Fibroblast of the aortic adventitia (primary cell): ENCODE data around the gene CLEC7A. TPM values are rescaled to one million over a fixed set of nuclear protein-coding genes. Genes with fewer than 3 reads are reported as not detected.

ENCODE experiments used
- DNase-seq: peaks from one replicate; pipeline ENCODE4 v3.0.0-alpha.2; 2010; ENCODE audit warnings: low read depth
- H3K4me3 ChIP-seq: 2 replicates; pipeline ENCODE4 v1.5.1; 2011; ENCODE audit warnings: low read depth, mild to moderate bottlenecking, control low read depth, low read length, moderate library complexity
- CTCF ChIP-seq: IDR thresholded peaks from 2 replicates; pipeline ENCODE4 v1.5.1; 2011; ENCODE audit warnings: mild to moderate bottlenecking, low read length, control low read depth, inconsistent platforms; ENCODE audit not compliant: insufficient read depth
- total RNA-seq: library from RNA; depleted of rRNA; stranded (reverse); fragments of >200 nt; gene quantifications from 2 replicates; pipeline ENCODE4 v1.2.3, GENCODE V29; 2012; ENCODE audit warnings: low replicate concordance

CLEC7A gene
- total RNA-seq, 1 donor = not detected

- no peak overlapping the region for H3K4me3 ChIP-seq
- DNase-seq = no peak
- no peak for TF ChIP-seq CTCF
These were observed 16.1 kb downstream of the CLEC7A start for GRCh38 chr12:10113920-10114319.

GRCh38 chr12:10113075-10113474 lies 16.9 kb downstream of the CLEC7A start:
- no peak for DNase-seq
- TF ChIP-seq CTCF = no peak
- no peak overlapping the region for H3K4me3 ChIP-seq

GRCh38 chr12:10111451-10111850 lies 18.5 kb downstream of the CLEC7A start:
- TF ChIP-seq CTCF = no peak
- no peak overlapping the region for H3K4me3 ChIP-seq
- DNase-seq = no peak

- H3K4me3 ChIP-seq = no peak overlapping the region
- DNase-seq = no peak
- TF ChIP-seq CTCF = no peak
These were observed 19.6 kb downstream of the CLEC7A start for GRCh38 chr12:10110256-10110844.

GRCh38 chr12:10102322-10102721 lies 27.7 kb downstream of the CLEC7A start:
- TF ChIP-seq CTCF = no peak

GRCh38 chr12:10101648-10102220 lies 28.3 kb downstream of the CLEC7A start:
- TF ChIP-seq CTCF = no peak
- no peak for DNase-seq
- no peak overlapping the region for H3K4me3 ChIP-seq

More at GRCh38 chr12:10102322-10102721, 27.7 kb downstream of the CLEC7A start:
- no peak for DNase-seq
- no peak overlapping the region for H3K4me3 ChIP-seq
